ENCODE data around the gene SETD2. TPM values are rescaled to one million over a fixed set of nuclear protein-coding genes. Genes with fewer than 3 reads are reported as not detected.

Gene SETD2
- total RNA-seq, 1 donor from 2014 or later: 19.7 TPM

DNA sequence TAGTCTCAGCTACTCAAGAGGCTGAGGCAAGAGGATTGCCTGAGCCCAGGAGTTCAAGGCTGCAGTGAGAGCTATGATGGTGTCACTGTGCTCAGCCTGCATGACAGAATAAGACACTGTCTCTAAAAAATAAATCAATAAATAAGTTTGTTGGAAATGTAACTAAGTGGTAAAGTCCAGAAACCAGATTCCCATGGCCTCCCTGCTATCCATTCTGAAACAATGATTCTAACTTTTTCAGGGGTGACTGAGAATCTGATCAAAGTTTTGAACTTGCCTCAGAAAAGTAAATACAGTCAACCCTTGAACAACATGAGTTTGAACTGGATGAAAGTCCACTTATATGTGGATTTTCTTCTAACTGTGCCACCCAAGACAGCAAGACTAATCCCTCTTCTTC, 98.2 kb downstream of the SETD2 start:
- no peak for FAIRE-seq
- Histone ChIP-seq H3K27me3 (ENCODE audit: control insufficient read depth, insufficient read depth, low read length) (no peaks in the 10 kb centered on the region), H3K4me3 (ENCODE audit: low read depth, low read length) (no peak overlapping the region), H3K36me3 (ENCODE audit: control insufficient read depth, insufficient read depth, low read length) (peaks cover 6% of the 10 kb centered on the region)
- TF ChIP-seq, protein P1, sequence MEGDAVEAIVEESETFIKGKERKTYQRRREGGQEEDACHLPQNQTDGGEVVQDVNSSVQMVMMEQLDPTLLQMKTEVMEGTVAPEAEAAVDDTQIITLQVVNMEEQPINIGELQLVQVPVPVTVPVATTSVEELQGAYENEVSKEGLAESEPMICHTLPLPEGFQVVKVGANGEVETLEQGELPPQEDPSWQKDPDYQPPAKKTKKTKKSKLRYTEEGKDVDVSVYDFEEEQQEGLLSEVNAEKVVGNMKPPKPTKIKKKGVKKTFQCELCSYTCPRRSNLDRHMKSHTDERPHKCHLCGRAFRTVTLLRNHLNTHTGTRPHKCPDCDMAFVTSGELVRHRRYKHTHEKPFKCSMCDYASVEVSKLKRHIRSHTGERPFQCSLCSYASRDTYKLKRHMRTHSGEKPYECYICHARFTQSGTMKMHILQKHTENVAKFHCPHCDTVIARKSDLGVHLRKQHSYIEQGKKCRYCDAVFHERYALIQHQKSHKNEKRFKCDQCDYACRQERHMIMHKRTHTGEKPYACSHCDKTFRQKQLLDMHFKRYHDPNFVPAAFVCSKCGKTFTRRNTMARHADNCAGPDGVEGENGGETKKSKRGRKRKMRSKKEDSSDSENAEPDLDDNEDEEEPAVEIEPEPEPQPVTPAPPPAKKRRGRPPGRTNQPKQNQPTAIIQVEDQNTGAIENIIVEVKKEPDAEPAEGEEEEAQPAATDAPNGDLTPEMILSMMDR (IDR thresholded peaks at IDR 0.05; ENCODE audit: insufficient read depth, low read length, severe bottlenecking): no peak
- DNase-seq (ENCODE audit: low read depth): no peak

GRCh38 chr3:47065058-47065457, 98.9 kb downstream of the SETD2 start:
- DNase-seq (ENCODE audit: low read depth): no peak
- Histone ChIP-seq H3K4me3 (ENCODE audit: low read depth, low read length) (no peak overlapping the region), H3K36me3 (ENCODE audit: control insufficient read depth, insufficient read depth, low read length) (peaks cover 6% of the 10 kb centered on the region), H3K27me3 (ENCODE audit: control insufficient read depth, insufficient read depth, low read length) (no peaks in the 10 kb centered on the region)
- TF ChIP-seq, protein P1 (IDR thresholded peaks at IDR 0.05; ENCODE audit: insufficient read depth, low read length, severe bottlenecking): no peak
- no peak for FAIRE-seq

- TF ChIP-seq, protein P1 (IDR thresholded peaks at IDR 0.05; ENCODE audit: insufficient read depth, low read length, severe bottlenecking): no peak
- DNase-seq (ENCODE audit: low read depth): peak; percentile 57
- H3K4me3 ChIP-seq (ENCODE audit: low read depth, low read length): no peak overlapping the region
These were observed 106.7 kb downstream of the SETD2 start for GRCh38 chr3:47057212-47057671.

GRCh38 chr3:47056705-47057104, 107.2 kb downstream of the SETD2 start:
- Histone ChIP-seq H3K36me3 (ENCODE audit: control insufficient read depth, insufficient read depth, low read length) (peaks cover 7% of the 10 kb centered on the region), H3K27me3 (ENCODE audit: control insufficient read depth, insufficient read depth, low read length) (no peaks in the 10 kb centered on the region), H3K4me3 (ENCODE audit: low read depth, low read length) (no peak overlapping the region)
- TF ChIP-seq, protein P1 (IDR thresholded peaks at IDR 0.05; ENCODE audit: insufficient read depth, low read length, severe bottlenecking): no peak
- FAIRE-seq (no peak), DNase-seq (ENCODE audit: low read depth) (no peak)

More at GRCh38 chr3:47057212-47057671, 106.7 kb downstream of the SETD2 start:
- no peaks in the 10 kb centered on the region for H3K27me3 ChIP-seq (ENCODE audit: control insufficient read depth, insufficient read depth, low read length)
- FAIRE-seq: peak; percentile 76
- H3K36me3 ChIP-seq (ENCODE audit: control insufficient read depth, insufficient read depth, low read length): peaks cover 7% of the 10 kb centered on the region

DNA sequence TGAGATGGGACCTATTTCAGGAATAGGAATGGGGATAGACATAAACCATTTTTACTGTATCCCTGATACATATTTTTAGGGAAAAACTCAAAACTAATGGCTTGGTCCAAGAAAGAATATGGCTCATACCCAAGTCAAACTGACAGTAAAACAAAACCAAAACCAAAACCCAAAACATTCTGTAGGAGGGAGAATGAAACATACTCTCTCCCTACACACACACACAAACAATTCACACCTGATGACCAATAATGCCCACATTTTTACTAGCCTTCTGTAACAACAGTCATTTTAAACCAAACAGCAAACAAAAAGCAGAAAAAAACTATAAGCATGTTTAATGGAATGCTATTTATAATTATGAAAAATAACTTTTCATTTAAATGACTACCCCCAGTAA, 109.5 kb downstream of the SETD2 start:
- TF ChIP-seq, protein P1 (IDR thresholded peaks at IDR 0.05; ENCODE audit: insufficient read depth, low read length, severe bottlenecking): no peak
- Histone ChIP-seq H3K4me3 (ENCODE audit: low read depth, low read length) (no peak overlapping the region), H3K27me3 (ENCODE audit: control insufficient read depth, insufficient read depth, low read length) (no peaks in the 10 kb centered on the region), H3K36me3 (ENCODE audit: control insufficient read depth, insufficient read depth, low read length) (peaks cover 5% of the 10 kb centered on the region)
- DNase-seq (ENCODE audit: low read depth) (no peak), FAIRE-seq (no peak)

- TF ChIP-seq, protein P1 (IDR thresholded peaks at IDR 0.05; ENCODE audit: insufficient read depth, low read length, severe bottlenecking): no peak
- no peak for FAIRE-seq
- Histone ChIP-seq H3K36me3 (ENCODE audit: control insufficient read depth, insufficient read depth, low read length) (no peaks in the 10 kb centered on the region), H3K4me3 (ENCODE audit: low read depth, low read length) (no peak overlapping the region), H3K27me3 (ENCODE audit: control insufficient read depth, insufficient read depth, low read length) (no peaks in the 10 kb centered on the region)
- no peak for DNase-seq (ENCODE audit: low read depth)
These were observed 116.2 kb downstream of the SETD2 start for GRCh38 chr3:47047673-47048072.
